Lower leg skin (tissue), 3 donors: ENCODE results near the gene DMPK.

Experiments
- CTCF ChIP-seq, 3 donors: fragments of 450-650 bp; IDR thresholded peaks; one replicate each; pipeline ENCODE4 v1.5.1; 2016; ENCODE audit warnings: antibody characterized with exemption in 3 of 3, mild to moderate bottlenecking in 3 of 3, moderate library complexity in 2 of 3
- POLR2A ChIP-seq, 2 donors: fragments of 450-650 bp; IDR thresholded peaks; one replicate each; pipeline ENCODE4 v1.6.1; 2016 to 2017; ENCODE audit warnings: antibody characterized with exemption in 2 of 2, mild to moderate bottlenecking in 1 of 2, moderate library complexity in 1 of 2

GRCh38 chr19:45814166-45814780, 32.0 kb upstream of the DMPK start:
- no peak for TF ChIP-seq CTCF (IDR thresholded peaks at IDR 0.05)
- no peak for TF ChIP-seq POLR2A (IDR thresholded peaks at IDR 0.05)
